Gastrocnemius medialis (tissue), 4 donors: ENCODE measurements around the gene KPNA1.

ENCODE experiments used
- POLR2A ChIP-seq, 2 donors: fragments of 450-650 bp; IDR thresholded peaks; one replicate each; pipeline ENCODE4 v1.6.1; 2017; ENCODE audit warnings: antibody characterized with exemption in 2 of 2, mild to moderate bottlenecking in 2 of 2, moderate library complexity in 2 of 2
- TF ChIP-seq, protein P1 (sequence below), 5 experiments: fragments of 450-650 bp in 3 of 5; fragments of 200-600 bp in 2 of 5; sonication (generic) in 2 of 5; IDR thresholded peaks in 4 of 5; conservative IDR thresholded peaks in 1 of 5; 1 replicate in 4 of 5; 2 replicates in 1 of 5; pipeline ENCODE4 v1.5.1; 2016 to 2019; ENCODE audit warnings: antibody characterized with exemption in 5 of 5, mild to moderate bottlenecking in 3 of 5, moderate library complexity in 3 of 5

- TF ChIP-seq, protein P1, sequence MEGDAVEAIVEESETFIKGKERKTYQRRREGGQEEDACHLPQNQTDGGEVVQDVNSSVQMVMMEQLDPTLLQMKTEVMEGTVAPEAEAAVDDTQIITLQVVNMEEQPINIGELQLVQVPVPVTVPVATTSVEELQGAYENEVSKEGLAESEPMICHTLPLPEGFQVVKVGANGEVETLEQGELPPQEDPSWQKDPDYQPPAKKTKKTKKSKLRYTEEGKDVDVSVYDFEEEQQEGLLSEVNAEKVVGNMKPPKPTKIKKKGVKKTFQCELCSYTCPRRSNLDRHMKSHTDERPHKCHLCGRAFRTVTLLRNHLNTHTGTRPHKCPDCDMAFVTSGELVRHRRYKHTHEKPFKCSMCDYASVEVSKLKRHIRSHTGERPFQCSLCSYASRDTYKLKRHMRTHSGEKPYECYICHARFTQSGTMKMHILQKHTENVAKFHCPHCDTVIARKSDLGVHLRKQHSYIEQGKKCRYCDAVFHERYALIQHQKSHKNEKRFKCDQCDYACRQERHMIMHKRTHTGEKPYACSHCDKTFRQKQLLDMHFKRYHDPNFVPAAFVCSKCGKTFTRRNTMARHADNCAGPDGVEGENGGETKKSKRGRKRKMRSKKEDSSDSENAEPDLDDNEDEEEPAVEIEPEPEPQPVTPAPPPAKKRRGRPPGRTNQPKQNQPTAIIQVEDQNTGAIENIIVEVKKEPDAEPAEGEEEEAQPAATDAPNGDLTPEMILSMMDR (IDR thresholded peaks at IDR 0.05 in 4 of 5, conservative IDR thresholded peaks at IDR 0.05 in 1 of 5): no peak
- no peak for TF ChIP-seq POLR2A (IDR thresholded peaks at IDR 0.05)
Measured at GRCh38 chr3:122461806-122462205, 52.9 kb downstream of the KPNA1 start.
